Fibroblast of skin of abdomen (primary cell): ENCODE data around the gene GPR85.
"Not testable (repeated sequence)": the region's sequence is repeated elsewhere in the genome, so short reads cannot be mapped to it uniquely, and the experiment has no call there.

ENCODE experiments used
- DNase-seq: peaks from one replicate; pipeline ENCODE4 v3.0.0-alpha.2; 2013

The GPR85 gene

DNA sequence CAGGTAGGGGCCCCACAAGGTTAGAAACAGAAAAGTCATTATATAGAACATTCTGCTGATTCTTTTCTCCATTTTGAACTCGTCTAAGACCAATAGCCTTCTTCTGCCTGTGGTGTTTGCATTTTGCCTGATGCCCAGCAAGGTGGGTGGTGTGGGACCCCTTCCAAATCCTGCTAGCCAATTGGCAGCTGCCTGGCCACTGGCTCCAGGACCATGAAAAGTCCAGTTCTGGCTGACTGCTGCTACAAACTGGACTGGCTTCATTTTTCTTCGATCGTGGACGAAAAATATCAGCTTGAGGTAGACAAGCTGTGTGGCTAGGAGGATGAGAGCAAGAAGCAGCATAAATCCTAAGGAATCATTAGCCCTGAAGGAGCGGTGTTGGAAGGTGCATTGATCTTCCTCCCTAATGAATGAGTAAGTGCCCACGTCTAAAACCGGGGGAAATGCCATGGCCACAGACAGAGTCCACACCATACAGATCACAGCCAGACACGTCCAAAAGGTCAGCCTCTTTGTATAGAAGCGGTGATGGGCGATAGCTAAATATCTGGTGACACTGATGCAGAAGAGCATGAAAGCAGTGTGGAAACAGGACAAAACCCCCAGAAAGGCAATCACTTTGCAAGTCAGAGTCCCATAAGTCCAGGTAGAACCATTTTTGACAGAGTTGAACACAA, 2.7 kb downstream of the GPR85 start:
- DNase-seq = no peak

DNA sequence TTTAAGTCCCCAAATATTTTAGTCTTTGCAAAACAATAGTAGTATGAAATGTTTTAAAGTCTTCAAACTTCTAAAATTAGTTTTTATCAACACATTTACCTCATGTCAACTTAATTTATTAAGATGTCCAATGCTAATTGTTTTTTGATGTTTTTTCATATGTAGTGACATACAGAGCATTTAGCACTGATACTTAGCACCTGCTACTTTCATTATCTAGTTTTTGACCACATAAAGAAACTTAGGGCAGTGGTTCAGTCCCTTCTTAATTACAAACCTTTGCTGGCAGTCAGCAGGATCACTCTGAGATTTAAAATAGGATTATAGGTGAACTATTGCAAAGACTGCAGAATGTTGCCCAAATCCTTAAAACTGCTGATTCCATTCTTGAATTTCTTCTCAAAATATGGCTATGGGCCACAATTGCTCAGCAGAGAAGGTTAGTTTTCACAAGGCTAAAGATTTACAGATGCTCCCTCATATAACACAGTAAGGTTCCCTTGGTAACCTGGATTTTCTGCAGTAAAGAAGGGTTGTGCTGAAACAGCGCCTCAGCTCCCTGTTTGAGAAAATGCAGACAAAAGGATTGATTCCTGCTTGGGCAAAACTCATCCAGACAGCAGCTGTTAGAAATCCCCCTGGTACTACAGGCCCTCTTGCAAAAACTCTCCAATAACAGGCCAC, 3.4 kb downstream of the GPR85 start:
- DNase-seq = no peak

DNA sequence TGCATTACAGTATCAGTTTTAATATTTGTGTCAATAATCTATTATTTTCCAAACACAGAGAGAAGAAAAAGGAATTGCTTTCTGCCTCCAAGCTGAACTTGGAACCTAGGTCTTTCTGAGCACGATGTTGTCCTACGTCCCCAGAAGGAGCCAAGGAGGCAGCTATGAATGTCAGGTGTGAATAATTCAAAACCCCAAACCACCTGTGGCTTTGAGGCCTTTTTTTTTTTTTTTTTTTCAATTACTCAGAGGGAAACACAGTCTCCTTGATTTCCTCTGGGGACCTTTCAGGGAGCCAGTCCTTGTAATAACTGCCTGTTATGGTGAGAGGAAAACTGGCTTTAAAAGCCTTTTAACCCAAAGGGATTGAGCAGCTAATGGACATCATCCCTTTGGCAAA, 8.3 kb downstream of the GPR85 start:
- DNase-seq = no peak

GRCh38 chr7:113076703-113077102, 9.9 kb downstream of the GPR85 start:
- no peak for DNase-seq

GRCh38 chr7:113071465-113071864, 15.2 kb downstream of the GPR85 start:
- DNase-seq = peak; percentile 28

GRCh38 chr7:113062499-113062898, 24.1 kb downstream of the GPR85 start:
- no peak for DNase-seq

GRCh38 chr7:113060100-113060499, 26.5 kb downstream of the GPR85 start:
- DNase-seq = no peak

- DNase-seq = no peak
Observed at GRCh38 chr7:113054938-113055337, 31.7 kb downstream of the GPR85 start.

DNA sequence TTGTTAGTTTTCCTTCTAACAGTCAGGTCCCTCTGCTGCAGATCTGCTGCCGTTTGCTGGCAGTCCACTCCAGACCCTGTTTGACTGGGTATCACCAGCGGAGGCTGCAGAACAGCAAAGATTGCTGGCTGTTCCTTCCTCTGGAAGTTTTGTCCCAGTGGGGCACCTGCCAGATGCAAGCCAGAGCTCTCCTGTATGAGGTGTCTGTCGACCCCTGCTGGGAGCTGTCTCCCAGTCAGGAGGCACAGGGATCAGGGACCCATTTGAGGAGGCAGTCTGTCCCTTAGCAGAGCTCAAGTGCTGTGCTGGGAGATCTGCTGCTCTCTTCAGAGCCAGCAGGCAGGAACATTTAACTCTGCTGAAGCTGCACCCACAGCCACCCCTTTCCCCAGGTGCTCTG, 32.4 kb downstream of the GPR85 start:
- DNase-seq = not testable (repeated sequence)

GRCh38 chr7:113049221-113049620, 37.4 kb downstream of the GPR85 start:
- not testable (repeated sequence) for DNase-seq

DNA sequence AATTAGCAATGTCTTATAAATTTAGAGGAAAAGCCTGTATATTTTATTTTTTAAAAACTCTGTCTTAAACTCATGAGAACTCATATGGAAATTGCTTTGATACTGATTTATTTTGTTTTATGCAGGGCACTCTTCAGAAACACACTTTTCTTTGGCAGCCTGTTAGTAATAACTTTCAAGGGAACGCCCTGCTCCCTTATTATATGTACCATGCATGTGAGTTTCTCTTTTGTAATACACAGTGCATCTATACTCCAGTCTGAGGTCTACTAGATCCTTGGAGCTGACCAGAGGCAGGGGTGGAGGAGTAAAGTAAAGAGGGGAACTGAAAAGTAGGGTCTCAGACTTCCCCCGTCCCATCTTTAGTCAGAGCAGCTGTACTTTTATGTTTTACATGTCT, 40.2 kb downstream of the GPR85 start:
- no peak for DNase-seq

GRCh38 chr7:113045379-113045778, 41.2 kb downstream of the GPR85 start:
- DNase-seq = no peak

DNA sequence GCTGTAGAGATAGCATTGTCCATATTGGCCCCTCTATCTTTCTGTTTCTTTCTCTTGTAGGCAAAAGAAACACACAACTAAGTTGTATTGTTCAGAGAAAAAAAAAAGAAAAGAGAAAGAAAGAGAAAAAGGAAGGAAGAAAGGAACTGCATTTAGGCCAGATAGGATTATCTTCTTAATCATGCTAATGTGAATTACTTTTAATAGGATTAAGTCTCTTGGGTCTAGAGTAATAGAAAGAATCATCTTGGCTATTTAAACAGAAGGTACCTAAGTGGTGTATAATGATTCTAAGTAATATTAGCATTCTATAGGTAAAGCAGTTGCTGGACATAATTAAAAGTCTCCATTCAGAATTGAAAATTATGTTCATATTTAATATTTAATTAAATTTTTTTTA, 42.2 kb downstream of the GPR85 start:
- no peak for DNase-seq

GRCh38 chr7:113040849-113041248, 45.8 kb downstream of the GPR85 start:
- no peak for DNase-seq

DNA sequence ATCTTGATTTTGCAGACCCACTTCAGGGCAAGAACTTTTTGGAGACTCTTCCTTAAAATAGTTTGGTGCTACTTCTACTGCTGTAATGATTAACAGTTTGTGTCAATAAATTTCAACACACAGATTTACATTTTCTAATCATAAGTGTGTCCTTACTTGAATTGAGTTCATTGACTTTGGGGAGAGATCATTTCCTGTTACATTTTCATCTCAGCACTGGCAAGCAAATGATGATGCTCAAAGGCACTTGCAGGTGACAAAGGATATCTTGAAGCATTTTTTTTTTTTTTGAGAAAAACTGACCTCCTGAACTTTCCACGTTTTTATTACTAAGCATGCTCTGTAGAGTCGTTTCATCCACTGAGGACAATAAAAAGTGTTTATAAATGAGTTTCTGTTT, 52.7 kb downstream of the GPR85 start:
- no peak for DNase-seq
